G401 (cell line): Measurements from ENCODE around the gene ERH. TPM values are rescaled to one million over a fixed set of nuclear protein-coding genes. Genes with fewer than 3 reads are reported as not detected.
A peak's percentile ranks its signal among the peaks of the same experiment; 100 is the strongest.
"Not testable (repeated sequence)": the region's sequence is repeated elsewhere in the genome, so short reads cannot be mapped to it uniquely, and the experiment has no call there.

Experiments used
- DNase-seq: peaks from one replicate; pipeline ENCODE4 v3.0.0-alpha.2; 2015; ENCODE audit warnings: low spot score
- in situ Hi-C: cut with HindIII; loops from 2 replicates; pipeline ENCODE4 v1.10.0; 2016; ENCODE audit warnings: low sequenced_read_pairs, mixed read lengths
- total RNA-seq: library from RNA; depleted of rRNA; stranded (reverse); fragments of >200 nt; shearing (Covaris generic); gene quantifications from 2 replicates; pipeline ENCODE4 v1.2.3, GENCODE V29; 2014; rRNA removed

ERH gene
- 313 and 338 TPM in 2 replicates for total RNA-seq

DNA sequence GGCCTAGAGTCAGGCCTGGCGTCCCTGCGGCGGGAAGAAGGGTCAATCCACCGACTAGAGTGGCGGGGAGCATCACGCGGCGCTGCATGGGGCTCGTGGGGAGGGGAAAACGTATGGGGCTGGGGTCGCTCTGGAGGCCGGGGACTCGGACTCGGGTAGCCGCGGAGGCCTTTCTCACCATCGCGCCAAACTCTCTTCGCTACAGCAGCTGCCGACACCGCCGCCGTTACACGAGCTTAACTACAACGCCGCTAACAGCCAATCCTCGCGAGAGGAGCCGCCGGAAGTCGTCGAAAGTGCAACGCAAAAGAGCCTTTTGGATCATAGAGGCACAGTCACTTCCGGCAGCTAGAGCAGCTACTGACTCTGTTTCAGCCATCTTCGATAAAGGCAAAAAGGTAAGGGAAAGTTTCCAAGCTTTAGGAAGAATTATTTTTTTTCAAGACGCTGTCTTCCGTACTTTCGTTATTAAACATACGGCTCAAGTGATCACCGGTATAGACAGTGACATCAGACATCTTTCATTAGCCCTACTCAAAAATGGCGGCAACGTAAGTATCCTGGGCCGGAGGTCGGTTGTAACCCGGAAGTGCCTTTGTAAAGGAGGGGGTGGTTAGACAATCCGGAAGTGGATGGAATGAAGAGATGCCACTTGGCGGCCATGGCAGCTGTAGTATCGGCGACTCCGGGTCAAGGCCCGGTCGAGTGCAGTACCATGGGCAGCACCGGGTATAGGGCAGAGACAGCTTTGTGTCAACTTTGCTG is at the start of gene ERH, which contains the start of gene SLC39A9:
TSS of gene ERH (minus strand) at position 247 of the 765 bp plus-strand sequence. CDS start at position 181, 66 bp downstream.
TSS of gene SLC39A9 (plus strand) at position 640 of the 765 bp plus-strand sequence. CDS start 678 bp downstream, outside the sequence.
- in situ Hi-C loops = no loop called here
- peak; percentile 98 for DNase-seq

DNA sequence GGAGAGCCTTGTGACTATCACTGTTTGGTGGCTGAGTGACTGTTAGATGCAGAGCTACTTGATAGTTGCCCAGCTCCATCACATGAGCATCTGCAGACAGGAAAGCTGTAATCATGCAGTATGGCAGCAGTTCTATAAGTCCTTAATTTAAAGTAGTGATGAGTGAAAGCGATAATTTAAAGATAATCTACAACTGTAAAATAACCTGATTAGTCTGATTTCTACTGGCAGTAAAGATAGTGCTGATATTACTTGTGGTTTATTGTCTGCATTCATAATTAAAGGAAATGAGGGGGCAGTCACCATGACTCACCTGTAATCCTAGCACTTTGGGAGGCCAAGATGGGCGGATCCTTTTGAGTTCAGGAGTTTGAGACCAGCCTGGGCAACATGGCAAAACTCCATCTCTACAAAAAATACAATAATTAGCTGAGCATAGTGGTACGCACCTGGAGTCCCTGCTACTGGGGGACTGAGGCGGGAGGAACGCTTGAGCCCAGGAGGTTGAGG is 45.3 kb upstream of the ERH start:
- no peak for DNase-seq
- in situ Hi-C loops = no loop called here

DNA sequence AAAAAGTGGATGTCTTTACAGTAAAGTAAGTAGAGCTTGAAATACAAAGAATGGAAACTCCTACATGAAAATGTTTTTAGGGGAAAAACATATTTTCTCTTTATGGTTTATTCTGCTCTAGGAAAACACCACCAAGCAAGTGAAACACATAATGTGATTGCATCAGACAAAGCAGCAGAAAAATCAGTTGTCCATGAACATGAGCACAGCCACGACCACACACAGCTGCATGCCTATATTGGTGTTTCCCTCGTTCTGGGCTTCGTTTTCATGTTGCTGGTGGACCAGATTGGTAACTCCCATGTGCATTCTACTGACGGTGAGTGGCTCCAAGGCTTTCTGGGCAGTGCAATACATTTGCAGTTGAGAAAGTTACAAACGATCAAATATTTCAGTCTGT is 43.8 kb upstream of the ERH start:
- in situ Hi-C loops = no loop called here
- DNase-seq = no peak

DNA sequence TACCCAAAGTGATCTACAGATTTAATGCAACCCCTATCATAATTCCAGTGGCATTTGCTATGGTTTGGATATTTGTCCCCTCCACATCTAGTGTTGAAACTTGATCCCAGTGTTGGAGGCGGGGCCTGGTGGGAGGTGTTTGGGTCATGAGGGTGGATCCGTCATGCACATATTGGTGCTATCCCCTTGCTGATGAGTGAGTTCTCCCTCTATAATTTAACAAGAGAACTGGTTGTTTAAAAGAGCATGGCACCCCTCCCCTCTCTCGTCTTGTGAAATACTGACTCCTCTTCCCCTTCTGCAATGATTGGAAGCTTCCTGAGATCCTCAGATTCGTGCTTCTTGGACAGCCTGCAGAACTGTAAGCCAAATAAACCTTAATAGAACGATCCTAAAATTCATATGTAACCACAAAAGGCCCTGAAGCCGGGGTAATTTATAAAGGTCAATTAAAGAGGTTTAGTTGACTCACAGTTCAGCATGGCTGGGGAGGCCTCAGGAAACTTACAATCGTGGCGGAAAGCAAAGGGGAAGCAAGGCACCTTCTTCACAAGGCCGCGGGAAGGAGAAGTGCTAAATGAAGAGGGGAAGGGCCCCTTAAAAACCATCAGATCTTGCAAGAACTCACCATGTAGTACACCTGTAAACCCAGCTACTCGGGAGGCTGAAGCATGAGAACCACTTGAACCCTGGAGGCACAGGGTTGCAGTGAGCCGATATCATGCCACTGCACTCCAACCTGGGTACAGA is 41.6 kb upstream of the ERH start:
- no peak for DNase-seq
- in situ Hi-C loops = no loop called here

DNA sequence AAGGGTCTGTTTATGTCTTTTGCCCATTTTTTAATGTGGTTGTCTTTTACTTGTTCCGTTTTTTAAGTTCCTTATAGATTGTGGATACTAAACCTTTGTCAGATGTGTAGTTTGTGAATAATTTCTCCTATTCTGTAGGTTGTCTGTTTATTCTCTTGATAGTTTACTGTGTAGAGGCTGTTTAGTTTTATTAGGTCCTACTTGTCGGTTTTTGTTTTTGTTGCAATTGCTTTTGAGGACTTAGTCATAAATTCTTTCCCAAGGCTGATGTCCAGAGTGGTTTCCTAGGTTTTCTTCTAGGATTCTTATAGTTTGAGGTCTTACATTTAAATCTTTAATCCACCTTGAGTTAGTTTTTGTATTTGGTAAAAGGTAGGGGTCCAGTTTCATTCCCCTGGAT is 34.3 kb upstream of the ERH start:
- DNase-seq = no peak
- in situ Hi-C loops = no loop called here

DNA sequence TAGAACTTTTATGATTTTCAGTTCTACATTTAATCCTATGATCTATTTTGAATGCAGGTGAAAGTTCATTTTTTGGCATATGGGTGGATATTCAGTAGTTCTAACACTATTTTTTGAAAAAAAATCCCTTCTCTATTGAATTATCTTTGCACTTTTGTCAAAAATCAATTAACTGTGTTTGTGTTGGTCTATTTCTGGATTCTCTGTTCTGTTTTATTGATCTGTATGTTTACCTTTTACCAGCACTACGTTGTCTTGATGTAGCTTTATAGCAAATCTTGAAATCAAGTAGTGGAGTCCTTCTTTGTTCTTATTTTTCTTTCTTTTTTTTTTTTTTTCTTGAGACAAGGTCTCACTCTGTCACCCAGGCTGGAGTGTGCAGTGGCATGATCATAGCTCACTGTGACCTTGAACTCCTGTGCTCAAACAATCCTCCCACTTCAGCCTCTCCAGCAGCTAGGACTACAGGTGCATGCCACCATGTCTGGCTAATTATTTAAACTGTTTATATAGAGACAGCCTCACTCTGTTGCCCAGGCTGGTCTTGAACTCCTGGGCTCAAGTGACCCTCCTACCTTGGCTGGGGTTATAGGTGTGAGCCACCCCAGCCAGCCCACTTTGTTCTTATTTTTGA is 32.3 kb upstream of the ERH start:
- DNase-seq = no peak
- in situ Hi-C loops = no loop called here

DNA sequence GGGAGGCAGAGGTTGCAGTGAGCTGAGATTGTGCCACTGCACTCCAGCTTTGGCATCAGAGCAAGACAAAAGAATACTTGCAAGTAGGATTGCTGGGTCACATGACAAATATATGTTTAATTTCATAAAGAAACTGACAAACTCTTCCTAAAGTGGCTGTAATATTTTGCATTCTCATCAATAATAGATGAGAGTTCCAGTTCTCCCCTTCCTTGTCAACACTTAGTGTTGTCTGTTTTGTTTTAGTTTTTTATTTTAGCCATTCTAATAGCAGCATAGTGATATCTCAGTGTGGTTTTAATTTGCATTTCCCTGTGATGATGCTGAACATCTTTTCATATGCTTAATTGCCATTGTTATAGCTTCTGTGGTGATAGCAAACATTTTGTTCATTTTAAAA is 31.5 kb upstream of the ERH start:
- in situ Hi-C loops = no loop called here
- DNase-seq = no peak

DNA sequence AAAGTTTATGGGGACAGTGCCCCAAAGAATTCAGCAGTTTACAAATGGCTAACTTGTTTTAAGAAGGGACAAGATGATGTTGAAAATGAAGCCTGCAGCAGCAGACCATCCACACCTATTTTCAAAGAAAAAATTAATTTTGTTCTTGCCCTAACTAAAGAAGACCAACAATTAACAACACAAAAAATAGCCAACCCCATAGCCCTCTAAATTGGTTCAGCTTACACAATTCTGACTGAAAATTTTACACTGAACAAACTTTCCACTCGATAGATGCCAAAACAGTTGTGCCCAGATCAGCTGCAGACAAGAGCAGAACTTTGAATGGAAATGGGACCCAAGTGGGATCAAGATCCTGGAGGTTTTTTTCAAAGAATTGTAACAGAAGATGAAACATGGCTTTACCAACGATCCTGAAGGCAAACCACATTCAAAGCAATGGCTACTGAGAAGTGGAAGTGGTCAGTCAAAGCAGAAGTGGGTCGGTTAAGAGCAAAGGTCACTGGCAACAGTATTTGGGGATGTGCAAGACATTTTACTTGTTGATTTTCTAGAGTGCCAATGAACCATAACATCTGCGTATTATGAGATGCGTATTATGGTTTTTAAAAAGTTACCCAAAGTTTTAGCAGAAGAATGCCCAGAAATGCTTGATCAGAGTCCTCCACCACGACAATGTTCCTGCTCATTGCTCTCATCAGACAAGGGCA is 30.3 kb upstream of the ERH start:
- in situ Hi-C loops = no loop called here

DNA sequence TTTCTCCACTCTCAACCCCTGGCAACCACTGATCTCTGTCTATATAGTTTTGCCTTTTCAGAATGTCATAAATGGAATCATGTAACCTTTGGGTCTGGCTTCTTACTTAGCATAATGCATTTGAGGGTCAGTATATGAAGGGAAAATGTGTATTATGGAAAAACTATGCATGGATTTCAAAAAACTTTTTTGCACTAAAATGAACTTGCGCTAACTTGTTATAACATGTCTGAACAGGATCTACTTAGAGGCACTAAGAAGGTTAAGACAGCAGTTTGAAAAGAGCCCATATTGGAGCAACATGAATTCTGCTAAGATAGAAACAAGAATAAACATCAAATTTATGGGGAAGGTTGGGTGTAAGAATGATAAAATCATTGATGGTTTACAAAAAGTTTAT is 29.5 kb upstream of the ERH start:
- in situ Hi-C loops = no loop called here

More for the DNA sequence above, 30.3 kb upstream of the ERH start:
- DNase-seq = no peak

DNA sequence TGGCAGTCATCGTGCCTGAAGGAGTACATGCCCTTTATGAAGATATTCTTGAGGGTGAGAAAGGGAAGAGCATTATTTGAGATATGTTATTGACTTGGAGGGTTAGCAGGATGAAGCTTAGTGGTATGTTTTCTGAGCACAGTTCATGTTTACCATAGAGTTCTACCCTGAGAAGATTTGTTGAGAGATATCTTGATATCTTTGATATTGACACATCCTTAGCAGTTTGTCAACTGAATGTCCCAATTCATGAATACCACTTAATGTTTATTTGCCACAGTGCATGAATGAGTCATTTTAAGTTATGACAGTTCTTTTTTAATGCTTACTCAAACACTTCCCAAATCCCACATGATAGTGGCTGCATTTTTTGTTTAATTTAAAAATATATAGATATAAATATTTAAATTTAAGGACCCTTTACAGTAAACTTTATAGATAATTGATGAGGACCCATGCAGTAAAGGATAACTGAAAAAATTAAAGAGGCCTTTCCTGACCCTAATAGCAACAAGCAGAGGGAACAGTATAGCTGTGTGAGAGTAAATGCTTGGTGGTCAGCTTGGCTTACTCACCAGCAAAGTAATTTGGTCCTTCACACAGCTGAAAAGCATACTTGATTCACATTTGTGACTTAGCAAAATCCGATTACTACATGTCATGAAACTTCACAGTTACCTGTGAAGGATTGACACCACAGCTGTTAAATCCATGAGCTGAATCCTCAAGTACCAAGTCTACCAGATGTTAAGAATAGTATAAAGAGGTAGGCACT is 26.2 kb upstream of the ERH start:
- no peak for DNase-seq
- in situ Hi-C loops = no loop called here

More for the DNA sequence above, 29.5 kb upstream of the ERH start:
- DNase-seq = no peak

DNA sequence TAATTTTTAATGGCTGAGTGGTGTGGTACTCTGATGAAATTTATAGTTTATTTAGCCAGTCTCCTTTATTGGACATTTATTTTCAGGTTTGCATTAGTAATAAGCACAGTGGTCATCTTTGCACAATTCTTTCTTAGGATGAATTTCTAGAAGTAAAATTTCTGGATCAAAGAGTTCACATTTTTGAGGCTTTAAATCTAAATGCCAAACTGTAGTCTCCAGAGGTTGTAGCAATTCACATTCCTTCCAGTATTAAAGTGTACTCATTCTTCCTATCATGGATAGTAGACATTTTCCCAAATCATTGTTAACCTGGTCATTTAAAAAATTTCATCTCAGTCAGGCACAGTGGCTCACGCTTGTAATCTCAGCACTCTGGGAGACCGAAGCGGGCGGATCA is 25.2 kb upstream of the ERH start:
- no peak for DNase-seq
- in situ Hi-C loops = no loop called here

DNA sequence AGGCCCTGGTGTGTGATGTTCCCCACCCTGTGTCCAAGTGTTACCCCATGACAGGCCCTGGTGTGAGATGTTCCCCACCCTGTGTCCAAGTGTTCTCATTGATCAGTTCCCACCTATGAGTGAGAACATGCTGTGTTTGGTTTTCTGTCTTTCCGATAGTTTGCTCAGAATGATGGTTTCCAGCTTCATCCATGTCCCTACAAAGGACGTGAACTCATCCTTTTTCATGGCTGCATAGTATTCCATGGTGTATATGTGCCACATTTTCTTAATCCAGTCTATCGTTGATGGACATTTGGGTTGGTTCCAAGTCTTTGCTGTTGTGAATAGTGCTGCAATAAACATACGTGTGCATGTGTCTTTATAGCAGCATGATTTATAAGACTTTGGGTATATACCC is 18.0 kb upstream of the ERH start:
- DNase-seq, in situ Hi-C loops: not testable (repeated sequence)

DNA sequence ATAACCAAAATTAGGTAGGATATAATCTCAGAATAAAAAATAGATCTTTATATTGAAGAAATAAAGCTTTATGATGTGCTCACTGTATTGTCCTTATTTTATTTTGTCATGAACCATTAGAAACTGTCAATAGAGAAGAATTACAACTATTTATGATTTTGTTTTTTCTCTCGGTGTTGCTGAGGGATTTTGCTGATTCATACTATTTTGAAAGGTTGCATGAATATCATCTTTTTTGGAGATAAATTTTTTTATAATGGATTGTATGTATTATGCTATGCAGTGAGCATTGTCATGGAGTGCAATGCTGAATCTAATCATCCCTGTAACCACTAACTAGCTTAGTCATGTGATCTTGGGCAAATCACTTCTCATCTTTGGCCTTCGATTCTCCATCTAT is 15.4 kb upstream of the ERH start:
- in situ Hi-C loops = no loop called here

DNA sequence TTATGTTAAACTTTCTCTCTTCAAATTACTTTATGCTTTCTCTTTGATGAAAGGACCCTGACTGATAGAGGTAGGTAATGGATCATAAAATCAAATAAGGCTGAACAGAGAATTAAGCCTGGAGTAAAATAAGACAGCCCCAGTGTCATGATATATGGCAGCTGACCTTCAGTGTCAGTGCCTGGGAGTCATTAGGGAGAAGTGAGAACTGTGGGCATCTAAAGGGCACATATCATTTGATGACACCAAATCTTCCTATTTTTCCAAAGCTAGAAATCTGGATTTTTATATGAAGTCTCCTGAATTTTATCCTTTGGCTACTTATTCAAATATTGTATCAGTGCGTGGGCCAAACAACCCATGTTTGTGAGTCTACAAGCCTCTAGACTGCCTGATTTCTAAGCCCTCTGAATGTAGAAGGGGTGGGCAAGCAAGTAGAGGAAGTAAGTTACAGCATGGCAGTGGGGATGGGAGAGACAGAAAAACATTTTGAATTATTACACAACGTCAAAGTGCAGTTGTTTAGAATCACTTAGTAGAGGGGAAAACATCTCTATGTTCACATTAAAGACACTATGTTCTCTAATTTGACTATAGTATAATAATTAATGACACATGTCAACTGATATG is 10.3 kb upstream of the ERH start:
- DNase-seq = no peak
- in situ Hi-C loops = no loop called here

More for the DNA sequence above, 15.4 kb upstream of the ERH start:
- no peak for DNase-seq

DNA sequence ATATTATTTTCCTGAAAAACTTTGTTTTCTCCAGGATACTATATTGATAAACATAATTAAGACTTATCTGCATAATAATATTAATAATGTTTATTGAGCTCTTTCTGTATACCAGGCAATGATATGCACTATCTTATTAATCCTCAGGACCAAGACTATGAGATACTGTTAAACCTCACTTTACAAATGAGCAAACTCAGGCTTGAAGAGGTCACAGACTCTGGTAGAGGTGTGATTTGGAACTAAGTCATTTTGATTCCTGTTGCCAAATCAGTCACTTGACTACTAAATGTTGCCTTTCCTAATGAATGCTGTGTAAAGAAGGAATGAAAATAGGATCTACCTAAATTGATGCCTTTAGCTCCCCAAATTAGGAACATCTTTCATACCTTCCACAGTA is 7.7 kb upstream of the ERH start:
- in situ Hi-C loops = no loop called here

DNA sequence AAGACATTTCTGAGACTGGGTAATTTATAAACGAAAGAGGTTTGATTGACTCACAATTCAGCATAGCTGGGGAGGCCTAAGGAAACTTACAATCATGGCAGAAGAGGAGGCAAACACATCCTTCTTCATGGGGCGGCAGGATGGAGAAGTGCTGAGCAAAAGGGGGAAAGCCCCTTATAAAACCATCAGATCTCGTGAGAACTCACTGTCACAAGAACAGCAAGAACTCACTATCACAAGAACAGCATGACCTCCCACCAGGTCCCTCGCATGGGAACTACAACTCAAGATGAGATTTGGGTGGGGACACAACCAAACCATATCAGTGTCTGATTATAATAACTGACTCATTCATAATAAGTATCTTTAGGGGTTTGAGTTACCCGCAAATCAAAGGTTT is 6.8 kb upstream of the ERH start:
- no peak for DNase-seq
- in situ Hi-C loops = no loop called here

More for the DNA sequence above, 7.7 kb upstream of the ERH start:
- DNase-seq = no peak

DNA sequence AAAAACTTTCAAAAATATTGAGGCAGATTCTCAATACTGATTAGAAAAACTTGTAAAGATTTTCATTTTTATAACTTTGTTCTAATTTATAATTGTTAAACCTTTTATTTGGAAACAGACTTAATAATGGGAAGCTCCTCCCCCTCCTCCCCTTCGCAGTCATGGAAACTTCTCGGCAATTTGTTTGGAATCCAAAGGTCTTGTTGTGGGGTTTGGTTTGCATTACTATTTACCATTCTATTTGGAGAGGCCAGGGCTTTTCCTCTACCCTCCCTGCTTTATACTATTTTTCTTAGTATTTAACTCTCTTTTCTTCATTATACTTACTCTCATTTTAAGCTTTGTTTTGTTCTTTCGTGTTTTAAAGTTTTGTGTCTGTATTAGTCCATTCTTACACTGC is 6.4 kb upstream of the ERH start:
- no peak for DNase-seq
- in situ Hi-C loops = no loop called here

DNA sequence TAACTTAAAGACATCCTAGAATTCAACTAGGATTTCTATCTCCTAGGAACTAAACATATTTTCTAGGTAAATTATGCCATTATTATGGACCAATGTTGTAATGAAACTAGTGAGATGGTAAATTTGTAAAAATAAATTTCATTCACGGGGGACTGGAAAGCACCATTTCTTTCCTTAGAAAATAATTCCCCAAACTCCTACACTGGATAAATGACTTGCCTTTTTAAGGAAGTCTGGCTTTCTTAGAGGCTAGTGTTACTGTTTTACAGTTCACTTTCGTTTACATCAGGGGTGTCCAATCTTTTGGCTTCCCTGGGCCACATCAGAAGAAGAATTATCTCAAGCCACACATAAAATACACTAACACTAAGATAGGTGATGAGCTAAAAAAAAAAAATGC is 3.7 kb upstream of the ERH start:
- in situ Hi-C loops = no loop called here
- no peak for DNase-seq
